ENCODE results near the gene KCTD12.
A peak's percentile ranks its signal among the peaks of the same experiment; 100 is the strongest.
"Not testable (repeated sequence)": the region's sequence is repeated elsewhere in the genome, so short reads cannot be mapped to it uniquely, and the experiment has no call there.

The KCTD12 gene

DNA sequence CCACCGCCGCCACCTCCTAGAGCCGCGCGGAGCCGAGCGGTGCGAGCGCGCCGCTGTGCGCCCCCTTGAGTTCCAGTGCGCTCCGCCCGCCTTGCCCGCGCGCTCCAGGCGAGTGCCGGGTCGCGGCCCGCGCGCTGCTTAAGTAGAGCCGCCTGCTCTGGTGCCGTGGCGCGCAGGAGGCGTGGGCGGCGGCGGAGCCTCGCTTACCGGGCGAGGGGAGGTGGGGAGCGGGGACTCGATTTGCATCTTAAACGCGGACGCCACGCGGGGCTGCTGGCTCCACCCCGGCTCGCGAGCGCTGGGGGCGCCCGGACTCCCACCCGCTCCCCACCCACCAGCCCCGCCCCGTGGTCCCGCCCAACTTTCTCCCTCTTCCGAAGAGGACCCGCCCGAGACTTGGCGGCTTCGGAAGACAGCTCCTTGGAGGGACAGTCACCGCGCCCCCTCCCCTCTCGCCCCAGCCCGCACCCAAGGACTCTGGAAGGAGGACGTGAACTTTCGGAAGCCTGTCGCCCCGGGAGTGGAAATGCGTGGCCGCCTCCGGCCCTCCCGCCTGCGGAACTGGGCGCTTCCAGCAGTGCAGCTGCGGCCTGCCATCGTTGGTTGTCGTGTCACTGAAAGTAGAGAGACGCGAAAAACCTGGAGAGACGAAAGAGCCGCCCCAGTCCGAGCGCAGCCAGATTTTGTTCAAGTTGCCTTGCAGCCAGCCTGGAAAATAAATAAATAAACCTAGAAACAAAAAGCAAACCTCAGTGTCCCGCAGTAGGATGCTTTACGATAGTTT lies at the start of gene KCTD12:
TSS of gene KCTD12 (minus strand) at position 114 of the 784 bp plus-strand sequence. CDS start 257 bp downstream, outside the sequence.
- DNase-seq (ENCODE audit: low spot score) = no peak

DNA sequence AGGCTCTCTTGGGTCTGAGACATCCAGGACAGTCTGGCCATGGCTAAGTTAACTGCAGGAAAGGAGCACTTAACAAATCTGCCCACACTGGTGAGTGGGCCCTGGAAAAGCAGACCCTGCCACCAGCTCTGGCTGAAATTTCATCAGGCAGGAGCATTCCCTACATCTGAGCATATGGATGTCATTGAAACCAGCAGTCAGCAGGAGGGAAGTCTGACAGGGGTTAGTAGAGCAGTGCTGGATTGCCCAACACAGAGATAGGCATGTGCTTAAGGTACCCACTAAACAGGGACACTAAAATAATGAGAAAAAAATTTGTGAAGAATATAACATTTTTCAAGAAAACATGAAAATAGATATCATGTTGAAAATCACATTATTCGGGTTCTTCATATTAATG lies 48.5 kb upstream of the KCTD12 start:
- no peak for DNase-seq (ENCODE audit: low spot score)

DNA sequence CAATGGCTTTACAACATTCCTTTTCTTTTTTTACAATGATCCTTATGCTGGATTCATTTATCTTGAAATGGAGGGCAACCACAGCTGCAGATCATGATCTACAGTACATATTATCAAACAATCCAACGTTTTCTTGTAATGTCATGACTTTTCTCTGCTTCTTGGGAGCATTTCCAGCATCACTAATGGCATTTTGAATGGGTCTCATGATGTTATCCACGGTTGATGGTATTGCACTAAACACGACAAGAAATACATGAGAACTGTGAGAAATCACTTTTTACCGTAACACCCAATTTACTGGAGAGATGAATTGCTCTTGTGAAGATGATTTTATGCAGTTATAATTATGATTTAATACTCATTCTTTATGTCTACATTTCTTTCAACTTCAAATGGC lies 45.9 kb upstream of the KCTD12 start:
- no peak for DNase-seq (ENCODE audit: low spot score)

DNA sequence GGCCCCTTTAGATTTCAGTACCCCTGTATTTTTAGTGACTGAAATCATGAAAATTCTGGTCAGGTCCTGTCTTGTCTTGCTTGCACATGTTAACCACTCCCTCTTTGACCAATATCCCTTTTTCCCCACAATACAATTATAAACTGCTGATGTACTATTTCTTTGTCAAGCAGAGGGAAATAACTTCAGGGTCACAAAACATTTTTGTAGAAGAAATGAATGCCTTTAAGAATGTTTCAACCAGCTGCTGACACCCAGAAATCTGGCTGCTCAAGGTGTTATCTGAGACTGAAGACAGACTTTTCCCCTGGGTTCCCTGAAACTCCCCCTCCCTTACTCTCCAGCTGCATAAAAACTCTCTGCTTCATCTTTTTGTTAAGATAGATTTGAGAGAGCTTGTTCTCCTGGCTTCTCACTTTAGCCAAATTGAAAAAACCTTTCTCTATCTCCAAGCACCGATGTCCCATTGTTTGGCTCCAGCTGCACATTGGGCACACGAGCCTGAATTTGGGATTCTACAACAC lies 43.7 kb upstream of the KCTD12 start:
- DNase-seq (ENCODE audit: low spot score) = no peak

DNA sequence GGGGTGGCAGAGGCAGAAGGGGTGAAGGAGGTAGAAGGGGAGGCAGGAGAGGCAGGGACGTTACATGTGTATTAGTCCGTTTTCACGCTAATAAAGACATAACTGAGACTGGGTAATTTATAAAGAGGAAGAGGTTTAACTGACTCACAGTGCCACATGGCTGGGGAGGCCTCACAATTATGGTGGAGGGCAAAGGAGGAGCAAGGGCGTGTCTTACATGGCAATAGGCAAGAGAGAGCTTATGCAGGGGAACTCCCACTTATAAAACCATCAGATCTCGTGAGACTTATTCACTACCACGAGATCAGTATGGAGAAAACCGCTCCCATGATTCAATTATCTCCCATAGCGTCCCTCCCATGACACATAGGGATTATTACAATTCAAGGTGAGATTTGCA lies 43.1 kb upstream of the KCTD12 start:
- no peak for DNase-seq (ENCODE audit: low spot score)

DNA sequence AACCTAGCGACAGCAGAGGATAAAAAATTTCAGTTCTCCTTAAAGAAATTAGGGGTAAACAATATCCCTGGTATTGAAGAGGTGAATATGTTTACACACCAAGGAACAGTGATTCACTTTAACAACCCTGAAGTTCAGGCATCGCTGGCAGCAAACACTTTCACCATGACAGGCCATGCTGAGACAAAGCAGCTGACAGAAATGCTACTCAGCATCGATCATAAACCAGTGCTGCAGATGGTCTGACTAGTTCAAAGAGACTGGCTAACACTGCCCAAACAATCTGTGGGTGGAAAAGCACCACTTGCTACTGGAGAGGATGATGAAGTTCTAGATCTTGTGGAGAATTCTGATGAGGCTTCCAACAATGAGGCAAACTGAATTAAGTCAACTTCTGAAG lies 42.3 kb upstream of the KCTD12 start:
- DNase-seq (ENCODE audit: low spot score) = no peak

DNA sequence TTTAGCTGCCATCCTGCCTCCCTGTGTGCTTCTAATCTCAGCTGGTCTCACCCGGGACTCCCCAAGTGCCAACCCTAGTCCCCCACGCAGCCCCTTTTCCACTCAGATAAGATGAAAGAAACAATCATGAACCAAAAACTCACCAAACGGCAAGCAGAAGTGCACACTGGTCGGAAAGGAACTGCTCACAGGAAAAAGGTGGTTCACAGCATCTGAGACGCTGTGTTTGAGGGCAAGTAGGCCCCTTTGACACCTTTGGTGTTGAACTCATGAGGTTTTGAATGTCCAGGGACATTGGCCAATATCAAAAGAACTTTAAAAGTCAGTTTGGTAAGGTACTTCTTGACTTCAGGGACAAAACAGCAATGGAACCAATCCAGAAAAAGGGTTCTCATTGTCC lies 41.8 kb upstream of the KCTD12 start:
- no peak for DNase-seq (ENCODE audit: low spot score)

DNA sequence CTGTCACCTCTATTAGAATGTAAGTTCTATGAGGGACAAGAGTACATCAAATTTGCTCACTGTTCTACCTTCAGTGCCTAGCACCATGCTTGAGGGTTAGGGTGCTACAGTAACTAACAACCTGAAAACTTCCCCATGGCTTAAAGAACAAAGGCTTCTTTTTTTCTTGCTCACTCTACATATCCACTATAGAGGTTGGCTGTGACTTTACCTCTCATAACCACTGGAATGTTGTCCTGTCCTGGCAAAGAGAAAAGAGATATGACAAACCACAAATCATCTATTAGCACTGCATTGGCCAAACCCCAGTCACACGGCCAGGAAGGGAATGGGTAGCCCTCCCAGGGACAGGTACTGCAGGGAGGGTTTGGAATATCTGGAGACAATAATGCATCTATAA lies 38.9 kb upstream of the KCTD12 start:
- DNase-seq (ENCODE audit: low spot score) = no peak

DNA sequence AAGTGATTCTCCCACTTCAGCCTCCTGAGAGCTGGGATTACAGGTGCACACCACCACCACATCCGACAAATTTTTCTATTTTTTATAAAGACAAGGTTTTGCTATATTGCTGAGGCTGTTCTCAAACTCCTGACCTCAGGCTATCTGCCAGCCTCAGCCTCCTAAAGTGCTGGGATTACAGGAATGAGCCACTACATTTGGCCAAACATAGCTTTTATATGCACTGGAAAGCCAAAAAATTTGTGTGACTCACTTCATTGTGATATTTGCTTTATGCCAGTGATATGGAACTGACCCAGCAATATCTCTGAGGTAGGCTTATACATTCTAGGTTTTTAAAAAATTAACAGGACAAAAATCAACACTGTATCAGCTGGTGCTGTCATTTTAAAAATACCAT lies 35.3 kb upstream of the KCTD12 start:
- DNase-seq (ENCODE audit: low spot score) = no peak

DNA sequence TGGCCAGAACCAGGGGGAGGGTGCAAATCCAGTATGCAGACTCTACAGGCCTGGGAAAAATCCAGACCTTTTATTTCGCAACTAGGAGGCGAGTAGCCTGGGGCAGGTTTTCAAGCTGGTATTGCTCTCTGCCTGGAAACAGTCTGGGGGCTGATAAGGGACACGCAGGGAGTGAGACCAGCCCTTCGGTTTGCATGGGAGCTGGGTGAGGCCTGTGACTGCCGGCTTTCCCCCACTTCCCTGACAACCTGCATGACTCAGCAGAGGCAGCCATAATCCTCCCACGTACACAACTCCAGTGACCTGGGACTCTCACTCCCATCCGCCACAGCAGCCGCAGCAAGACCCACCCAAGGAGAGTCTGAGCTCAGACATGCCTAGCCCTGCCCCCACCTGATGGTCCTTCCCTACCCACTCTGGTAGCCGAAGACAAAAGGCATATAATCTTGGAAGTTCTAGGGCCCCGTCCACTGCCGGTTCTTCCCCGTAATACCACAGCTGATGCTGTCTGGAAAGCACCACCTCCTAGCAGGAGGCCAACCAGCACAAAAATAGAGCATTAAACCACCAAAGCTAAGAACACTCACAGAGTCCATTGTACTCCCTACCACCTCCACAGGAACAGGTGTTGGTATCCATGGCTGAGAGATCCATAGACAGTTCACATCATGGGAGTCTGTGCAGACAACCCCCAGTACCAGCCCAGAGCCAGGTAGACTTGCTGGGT lies 31.7 kb upstream of the KCTD12 start:
- not testable (repeated sequence) for DNase-seq (ENCODE audit: low spot score)

DNA sequence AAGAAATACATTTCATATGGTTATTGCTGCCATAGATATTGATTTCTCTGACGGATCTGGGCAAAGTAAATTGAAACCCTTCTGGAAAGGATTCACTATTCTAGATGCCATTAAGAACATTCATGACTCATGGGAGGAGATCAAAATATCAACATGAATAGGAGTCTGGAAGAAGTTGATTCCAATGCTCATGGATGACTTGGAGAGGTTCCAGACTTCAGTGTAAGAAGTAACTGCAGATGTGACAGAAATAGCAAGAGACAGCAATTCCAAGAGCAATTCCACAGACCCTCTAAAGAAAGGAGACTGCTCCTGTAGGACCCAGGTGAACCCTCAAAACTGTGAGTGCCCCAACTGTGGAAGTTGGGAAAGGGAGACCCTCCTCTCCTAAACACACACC lies 30.9 kb upstream of the KCTD12 start:
- no peak for DNase-seq (ENCODE audit: low spot score)

DNA sequence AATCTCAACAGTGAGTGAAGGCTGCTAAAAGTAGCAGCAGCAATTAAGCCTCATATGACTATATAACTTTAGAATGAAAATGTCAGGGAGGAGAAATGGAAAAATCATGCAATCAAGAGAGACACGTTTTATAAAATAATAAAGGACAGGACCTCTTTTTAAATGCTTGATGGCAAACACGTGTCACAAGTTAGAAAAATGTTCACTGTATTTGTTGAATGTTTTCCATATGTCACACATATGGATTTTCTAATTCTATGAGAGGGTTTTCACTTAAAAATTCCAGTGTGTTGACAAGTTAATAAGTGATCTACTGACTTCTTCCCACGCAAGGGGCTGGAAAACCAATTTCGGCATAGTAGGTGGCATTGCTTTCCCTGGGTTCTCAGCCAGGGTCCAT lies 27.7 kb upstream of the KCTD12 start:
- no peak for DNase-seq (ENCODE audit: low spot score)

DNA sequence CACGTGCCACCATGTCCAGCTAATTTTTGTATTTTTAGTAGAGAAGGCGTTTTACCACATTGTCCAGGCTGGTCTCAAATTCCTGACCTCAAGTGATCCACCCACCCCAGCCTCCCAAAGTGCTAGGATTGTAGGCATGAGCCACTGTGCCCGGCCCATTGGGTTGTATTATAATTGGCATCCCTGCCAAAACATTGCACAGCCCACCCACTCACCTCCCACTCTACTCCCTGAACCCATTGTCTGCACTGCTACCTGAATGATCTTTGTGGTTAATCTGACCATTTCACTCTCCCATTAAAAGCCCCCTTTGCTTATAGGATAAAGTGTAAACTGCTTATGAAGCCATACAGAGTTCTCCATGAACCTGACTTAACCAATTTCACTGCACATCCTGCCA lies 26.3 kb upstream of the KCTD12 start:
- DNase-seq (ENCODE audit: low spot score) = no peak

DNA sequence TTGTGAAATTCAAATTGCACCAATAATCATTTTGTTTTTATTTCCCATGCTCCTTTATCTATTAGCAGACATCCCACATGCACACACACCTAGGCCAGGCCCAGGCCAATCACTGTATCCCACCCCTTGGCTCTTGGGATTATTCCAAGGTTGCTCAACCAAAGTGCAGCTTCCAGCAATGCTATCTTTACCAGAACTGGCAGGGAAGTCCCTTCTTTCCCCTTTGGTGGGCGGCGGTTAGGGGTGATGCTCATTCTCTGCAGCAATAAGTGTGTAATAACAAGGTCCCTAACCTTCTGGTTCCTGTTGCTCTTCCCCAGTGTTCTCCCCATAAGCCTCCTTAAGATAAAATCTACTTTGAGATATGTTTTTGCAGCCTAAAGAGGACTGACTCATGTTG lies 18.3 kb upstream of the KCTD12 start:
- no peak for DNase-seq (ENCODE audit: low spot score)

DNA sequence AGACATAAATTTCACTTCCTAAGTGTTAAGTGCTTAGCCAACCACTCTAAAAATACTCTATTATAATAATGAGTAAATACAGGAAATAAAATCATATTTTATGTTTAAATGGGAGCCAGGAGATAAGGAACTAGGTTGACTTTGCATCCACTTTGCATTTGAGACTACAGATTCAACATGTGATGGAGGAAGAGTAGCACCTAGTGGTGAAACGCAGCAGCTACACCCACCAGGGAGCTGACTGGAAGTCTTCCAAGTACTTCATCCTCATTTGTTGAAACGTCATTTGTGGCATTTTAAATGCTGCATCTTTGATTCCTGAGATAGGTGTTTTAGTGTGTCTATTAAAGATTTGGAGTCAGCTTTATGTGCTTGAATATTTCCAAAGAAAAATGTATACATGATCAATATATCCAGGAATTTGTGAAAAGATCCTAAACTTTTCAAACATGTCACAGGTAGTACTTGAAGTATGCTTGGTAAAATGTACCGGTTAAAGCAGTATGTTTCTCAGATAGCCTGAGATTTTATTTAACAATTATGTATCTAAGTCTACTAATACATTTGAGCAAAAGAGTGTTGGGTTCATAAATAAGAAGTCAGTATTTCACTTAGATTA lies 17.4 kb upstream of the KCTD12 start:
- peak; percentile 47 for DNase-seq (ENCODE audit: low spot score)

DNA sequence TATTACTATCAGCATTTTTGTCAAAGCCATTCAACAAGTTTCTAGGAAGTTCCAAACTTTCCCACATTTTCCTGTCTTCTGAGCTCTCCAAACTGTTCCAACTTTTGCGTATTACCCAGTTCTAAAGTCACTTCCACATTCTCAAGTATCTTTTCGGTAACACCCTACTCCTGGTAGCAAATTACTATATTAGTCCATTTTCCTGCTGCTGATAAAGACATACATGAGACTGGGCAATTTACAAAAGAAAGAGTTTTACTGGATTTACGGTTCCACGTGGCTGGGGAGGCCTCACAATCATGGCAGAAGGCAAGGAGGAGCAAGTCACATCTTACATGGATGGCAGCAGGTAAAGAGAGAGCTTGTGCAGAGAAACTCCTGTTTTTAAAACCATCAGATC lies 12.9 kb upstream of the KCTD12 start:
- DNase-seq (ENCODE audit: low spot score) = not testable (repeated sequence)

DNA sequence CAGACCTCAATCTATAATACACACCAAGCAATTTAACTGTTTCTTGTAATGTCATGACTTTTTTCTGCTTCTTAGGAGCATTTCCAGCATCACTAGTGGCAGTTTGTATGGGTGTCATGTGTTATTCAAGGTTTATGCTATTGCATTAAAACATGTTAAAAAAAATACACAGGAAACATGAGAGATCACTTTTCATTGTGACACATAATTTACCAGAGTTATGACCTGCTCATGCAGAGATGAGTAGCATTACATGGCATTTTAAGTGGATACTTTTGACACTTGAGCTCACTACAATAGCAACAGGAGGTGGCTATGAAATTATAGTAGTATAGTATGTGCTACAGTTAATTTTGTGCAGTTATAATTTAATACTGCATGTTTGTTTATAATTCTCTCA lies 11.0 kb upstream of the KCTD12 start:
- not testable (repeated sequence) for DNase-seq (ENCODE audit: low spot score)

DNA sequence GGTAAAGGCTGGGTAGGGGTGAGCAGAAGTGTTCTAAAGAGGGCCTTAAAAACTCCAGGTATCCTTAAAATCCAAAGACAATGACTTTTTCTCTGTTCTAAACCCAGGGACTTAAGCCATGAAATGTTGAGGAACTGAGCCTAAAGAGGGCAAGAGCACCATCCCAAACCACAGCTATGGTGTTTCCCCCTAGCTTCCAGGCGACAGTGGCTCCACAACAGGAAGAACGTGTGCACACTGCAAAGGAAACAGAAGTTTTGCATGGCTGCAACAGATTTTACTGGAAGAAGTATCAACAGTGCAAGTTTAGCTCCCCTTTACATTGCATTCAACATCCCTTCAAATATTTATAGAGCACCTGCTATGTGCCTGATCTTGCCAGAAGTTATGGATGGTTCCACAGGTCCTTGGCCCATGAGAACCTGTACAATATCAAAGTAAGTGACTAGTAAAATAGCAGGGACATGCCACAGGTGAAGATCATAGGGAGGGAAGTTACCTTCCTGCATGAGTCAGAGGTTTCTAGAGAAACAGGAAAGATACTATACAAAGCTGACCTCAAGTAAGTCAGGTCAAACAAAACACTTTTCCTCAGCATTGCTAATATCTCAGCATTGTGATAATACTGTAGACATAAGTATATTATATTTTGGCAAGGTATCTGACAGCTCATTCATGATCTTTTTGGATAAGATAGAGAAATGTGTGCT lies 8.4 kb upstream of the KCTD12 start:
- no peak for DNase-seq (ENCODE audit: low spot score)

DNA sequence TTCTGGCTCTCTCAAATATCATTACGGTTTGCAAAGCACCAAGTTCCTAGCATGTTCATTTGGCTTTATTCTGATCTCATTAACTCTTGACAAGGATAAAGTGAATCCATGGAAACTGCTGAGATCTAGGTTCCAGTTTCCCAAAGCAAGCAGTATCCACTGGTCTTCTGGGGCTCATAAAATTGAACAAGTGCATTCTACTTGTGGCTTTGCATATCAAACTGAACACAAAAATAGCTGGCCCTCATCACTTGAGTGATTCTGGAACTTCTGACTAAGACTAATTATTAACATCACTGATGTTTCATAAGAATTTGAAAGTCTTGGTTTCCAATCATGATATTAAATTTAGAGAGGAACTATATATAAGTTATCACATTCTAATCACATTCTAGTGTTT lies 6.3 kb upstream of the KCTD12 start:
- no peak for DNase-seq (ENCODE audit: low spot score)

DNA sequence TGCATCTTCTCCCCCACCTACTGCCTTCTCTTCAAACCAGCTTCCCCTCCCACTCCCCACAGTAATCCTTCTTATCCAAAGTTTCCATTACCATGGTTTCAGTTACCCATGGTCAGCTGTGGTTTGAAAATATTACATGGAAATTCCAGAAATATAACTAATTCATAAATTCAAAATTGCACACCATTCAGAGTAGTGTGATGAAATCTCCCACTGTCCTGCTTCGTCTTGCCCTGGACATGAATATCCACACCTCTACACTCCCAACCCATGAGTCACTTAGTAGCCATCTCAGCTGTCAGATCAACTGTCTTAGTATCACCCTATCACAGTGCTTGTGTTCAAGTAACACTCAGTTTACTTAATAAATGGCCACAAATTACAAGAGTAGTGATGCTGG lies 3.8 kb upstream of the KCTD12 start:
- DNase-seq (ENCODE audit: low spot score) = no peak

DNA sequence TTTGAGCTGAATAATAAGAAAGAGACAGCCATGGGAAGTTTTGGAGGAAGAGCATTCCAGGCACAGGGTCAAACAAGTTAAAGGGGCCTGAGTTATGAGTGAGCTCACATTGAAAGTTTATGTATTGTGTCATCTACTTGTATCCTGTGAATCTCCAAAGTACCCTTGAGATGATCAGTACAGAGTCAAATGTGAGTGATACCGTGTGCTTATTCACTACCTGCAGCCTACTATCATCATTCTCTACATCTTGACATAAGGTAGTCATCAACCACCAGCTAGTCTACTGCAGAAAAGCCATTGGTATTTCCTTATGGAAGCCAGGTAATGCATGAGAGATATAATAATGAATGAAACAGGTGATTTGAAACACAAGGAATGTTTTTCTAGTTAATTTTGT lies 3.0 kb upstream of the KCTD12 start:
- DNase-seq (ENCODE audit: low spot score) = no peak

DNA sequence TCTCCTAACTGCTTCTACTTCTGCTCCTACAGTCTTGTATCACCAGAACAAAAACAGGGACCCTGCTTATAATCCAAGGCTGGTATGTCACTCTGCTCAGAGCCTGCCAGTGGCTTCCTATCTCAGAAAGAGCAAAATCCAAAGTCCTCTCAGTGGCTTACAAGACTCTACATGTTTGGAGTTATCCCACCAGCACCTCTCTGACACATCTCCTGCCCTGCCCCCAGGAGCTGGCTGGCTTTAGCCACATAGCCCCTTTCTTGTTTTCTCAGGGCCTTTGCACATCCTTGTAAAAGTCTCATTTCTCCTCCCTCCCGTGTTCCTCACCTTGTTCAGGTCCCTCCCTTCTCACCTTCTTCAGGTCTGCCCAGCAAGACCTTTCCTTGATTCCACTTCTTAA lies 2.2 kb upstream of the KCTD12 start:
- DNase-seq (ENCODE audit: low spot score) = no peak

All from hematopoietic multipotent progenitor cell treated with erythropoietin and hydrocortisone succinate and interleukin-3 and kit ligand, for 15 days (in vitro differentiated cells).